Right ventricle myocardium inferior (tissue), 1 donor: ENCODE data around the gene SP5. TPM values are rescaled to one million over a fixed set of nuclear protein-coding genes. Genes with fewer than 3 reads are reported as not detected.
"Not testable (repeated sequence)": the region's sequence is repeated elsewhere in the genome, so short reads cannot be mapped to it uniquely, and the experiment has no call there.

Experiments
- ATAC-seq: fragments of 200-7000 bp; cut with Tn5 transposase; one replicate; pipeline ENCODE4 v1.9.1; 2020; ENCODE audit warnings: mild to moderate bottlenecking, moderate library complexity
- DNase-seq: peaks from one replicate; pipeline ENCODE4 v3.0.0; 2021; ENCODE audit errors: missing footprints
- intact Hi-C: fragments of 100-400 bp; cut with DNase I; formaldehyde crosslinking; loops from one replicate; pipeline ENCODE4 v1.11.0; 2022
- long read RNA-seq: library from polyadenylated mRNA; unstranded; transcript quantifications from one replicate; pipeline ENCODE4 v2.0.0, GENCODE V29; 2021
- total RNA-seq: library from RNA; stranded (reverse); fragmentation: NEBNext Ultra II Directional; extraction: Animal tissue kit (Norgen Biotek cat#: 25700); gene quantifications from one replicate; pipeline ENCODE4 v1.2.1, GENCODE V29; 2021
- donor health status: DM: no; HTN: yes; CAD: no; lungs with severe emphysema.

Gene SP5
- 0.19 TPM for total RNA-seq
- long read RNA-seq, partial matches to known transcripts: 0 of 1 reads
- long read RNA-seq, other reads (novel, unspliced or antisense): 0 of 1 reads

- peak; percentile 75 for DNase-seq
- intact Hi-C loops: loop anchor here (5.0 to 10.0 kb wide), 2 partner anchors 97 to 210 kb away; no protein-coding TSS in a partner anchor
- peak; percentile 29 for ATAC-seq
Measured at GRCh38 chr2:170715062-170715931, at the start of gene SP5. SP5 (plus strand) TSS chr2:170715337; CDS start chr2:170715513, 176 bp downstream.

- ATAC-seq: no peak
- intact Hi-C loops: no loop called here
- DNase-seq: no peak
Measured at GRCh38 chr2:170665743-170666142, 49.4 kb upstream of the SP5 start.

GRCh38 chr2:170669909-170670308 lies 45.2 kb upstream of the SP5 start:
- ATAC-seq (no peak), DNase-seq (no peak)
- intact Hi-C loops: no loop called here

- no peak for ATAC-seq
- DNase-seq: no peak
- intact Hi-C loops: no loop called here
Measured at GRCh38 chr2:170670651-170671050, 44.5 kb upstream of the SP5 start.

GRCh38 chr2:170671079-170671478 lies 44.1 kb upstream of the SP5 start:
- no peak for DNase-seq
- ATAC-seq: no peak
- intact Hi-C loops: no loop called here

GRCh38 chr2:170674282-170674681 lies 40.9 kb upstream of the SP5 start:
- DNase-seq, ATAC-seq, intact Hi-C loops: not testable (repeated sequence)

GRCh38 chr2:170675701-170676100 lies 39.4 kb upstream of the SP5 start:
- ATAC-seq: no peak
- no peak for DNase-seq
- intact Hi-C loops: no loop called here

GRCh38 chr2:170679607-170680079 lies 35.5 kb upstream of the SP5 start:
- ATAC-seq (no peak), DNase-seq (no peak)
- intact Hi-C loops: no loop called here

- DNase-seq (no peak), ATAC-seq (no peak)
- intact Hi-C loops: no loop called here
Measured at GRCh38 chr2:170680172-170680941, 34.8 kb upstream of the SP5 start.

- DNase-seq: no peak
- intact Hi-C loops: no loop called here
- no peak for ATAC-seq
Measured at GRCh38 chr2:170681311-170681710, 33.8 kb upstream of the SP5 start.

GRCh38 chr2:170685591-170685990 lies 29.5 kb upstream of the SP5 start:
- DNase-seq: no peak
- no peak for ATAC-seq
- intact Hi-C loops: no loop called here

GRCh38 chr2:170689481-170689880 lies 25.7 kb upstream of the SP5 start:
- no peak for DNase-seq
- no peak for ATAC-seq
- intact Hi-C loops: no loop called here

GRCh38 chr2:170690640-170691039 lies 24.5 kb upstream of the SP5 start:
- intact Hi-C loops: no loop called here
- ATAC-seq: no peak
- no peak for DNase-seq

GRCh38 chr2:170694316-170694715 lies 20.8 kb upstream of the SP5 start:
- ATAC-seq (no peak), DNase-seq (no peak)
- intact Hi-C loops: no loop called here

GRCh38 chr2:170695521-170696410 lies 19.4 kb upstream of the SP5 start:
- intact Hi-C loops: no loop called here
- ATAC-seq (no peak), DNase-seq (no peak)

- ATAC-seq: no peak
- no peak for DNase-seq
- intact Hi-C loops: no loop called here
Measured at GRCh38 chr2:170696948-170697347, 18.2 kb upstream of the SP5 start.

- ATAC-seq: no peak
- intact Hi-C loops: no loop called here
Measured at GRCh38 chr2:170701011-170701410, 14.1 kb upstream of the SP5 start.

GRCh38 chr2:170703776-170704476 lies 11.2 kb upstream of the SP5 start:
- intact Hi-C loops: no loop called here
- no peak for ATAC-seq

More at GRCh38 chr2:170701011-170701410, 14.1 kb upstream of the SP5 start:
- DNase-seq: no peak

More at GRCh38 chr2:170703776-170704476, 11.2 kb upstream of the SP5 start:
- no peak for DNase-seq
